Suprapubic skin (tissue), 4 donors: ENCODE data around the gene NNAT. TPM values are rescaled to one million over a fixed set of nuclear protein-coding genes. Genes with fewer than 3 reads are reported as not detected.
"Not testable (repeated sequence)": the region's sequence is repeated elsewhere in the genome, so short reads cannot be mapped to it uniquely, and the experiment has no call there.

Source experiments
- DNase-seq, 2 donors: peaks; one replicate each; pipeline ENCODE4 v3.0.0-alpha.2; 2019; ENCODE audit warnings: low spot score in 2 of 2
- H3K27ac ChIP-seq: fragments of 200-600 bp; sonication (generic); one replicate; pipeline ENCODE4 v1.5.1; 2019
- H3K27me3 ChIP-seq: fragments of 200-600 bp; sonication (generic); one replicate; pipeline ENCODE4 v1.5.1; 2019
- H3K36me3 ChIP-seq: fragments of 200-600 bp; sonication (generic); one replicate; pipeline ENCODE4 v1.5.1; 2019
- H3K4me1 ChIP-seq: fragments of 200-600 bp; sonication (generic); one replicate; pipeline ENCODE4 v1.5.1; 2019
- H3K4me3 ChIP-seq: fragments of 200-600 bp; sonication (generic); one replicate; pipeline ENCODE4 v1.5.1; 2019; ENCODE audit warnings: mild to moderate bottlenecking
- H3K9me3 ChIP-seq: fragments of 200-600 bp; sonication (generic); one replicate; pipeline ENCODE4 v1.5.1; 2019
- EP300 ChIP-seq: sonication (generic); formaldehyde crosslinking; IDR thresholded peaks from one replicate; pipeline ENCODE4 v1.6.1; 2017; ENCODE audit warnings: antibody characterized with exemption
- POLR2A ChIP-seq, 2 donors: fragments of 450-650 bp; IDR thresholded peaks; one replicate each; pipeline ENCODE4 v1.6.1; 2017; ENCODE audit warnings: antibody characterized with exemption in 2 of 2, mild to moderate bottlenecking in 2 of 2, moderate library complexity in 2 of 2
- POLR2AphosphoS5 ChIP-seq, 3 donors: sonication (generic); formaldehyde crosslinking; IDR thresholded peaks; one replicate each; pipeline ENCODE4 v1.6.1; 2017; ENCODE audit warnings: antibody characterized with exemption in 3 of 3
- WGBS: methylation state at CpG from one replicate; pipeline ENCODE4 v1.1.5; 2018; 5-methylcytosine and 5-hydroxymethylcytosine counted together
- total RNA-seq, 4 donors: library from RNA; depleted of rRNA; stranded (reverse); fragments of >200 nt; gene quantifications; one replicate each; pipeline ENCODE4 v1.1.0, GENCODE V29; 2016
- TF ChIP-seq, protein P1 (sequence below), 2 donors: fragments of 200-600 bp in 1 of 2; fragments of 450-650 bp in 1 of 2; sonication (generic) in 1 of 2; IDR thresholded peaks; one replicate each; pipeline ENCODE4 v1.5.1; 2016 to 2019; ENCODE audit warnings: antibody characterized with exemption in 2 of 2, mild to moderate bottlenecking in 1 of 2, moderate library complexity in 1 of 2

Gene NNAT
- total RNA-seq, 4 donors from 2014 or later, result 3.0 to 15.2 (median 6.2) TPM

DNA sequence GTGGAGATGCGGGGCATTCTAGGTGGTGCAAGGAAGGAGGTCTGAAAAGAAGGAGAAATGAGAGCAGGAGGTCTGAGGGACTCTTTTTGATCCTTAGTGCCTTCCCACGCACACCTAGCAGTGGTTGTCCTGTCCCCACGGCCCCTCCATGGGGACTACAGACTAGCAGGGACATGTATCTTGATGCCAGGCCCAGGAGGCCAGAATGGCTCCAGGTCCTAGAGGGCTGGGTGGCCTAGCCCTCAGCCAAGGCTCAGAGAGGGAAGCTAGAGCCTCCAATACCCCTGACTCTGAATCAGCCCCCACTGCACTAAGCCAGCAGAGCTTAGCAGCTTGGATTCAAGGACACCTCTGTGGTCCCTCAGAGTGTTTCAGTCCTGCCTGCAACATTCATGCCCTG, 23.3 kb downstream of the NNAT start:
- Histone ChIP-seq H3K27ac (no peak overlapping the region), H3K27me3 (no peaks in the 10 kb centered on the region), H3K4me1 (no peaks in the 10 kb centered on the region), H3K9me3 (no peaks in the 10 kb centered on the region), H3K36me3 (no peaks in the 10 kb centered on the region), H3K4me3 (no peak overlapping the region)
- peak in 1 of 2 donors; percentile 11 for DNase-seq
- 56% methylated on average over 3 of the region's 3 CpGs for WGBS
- TF ChIP-seq, protein P1, sequence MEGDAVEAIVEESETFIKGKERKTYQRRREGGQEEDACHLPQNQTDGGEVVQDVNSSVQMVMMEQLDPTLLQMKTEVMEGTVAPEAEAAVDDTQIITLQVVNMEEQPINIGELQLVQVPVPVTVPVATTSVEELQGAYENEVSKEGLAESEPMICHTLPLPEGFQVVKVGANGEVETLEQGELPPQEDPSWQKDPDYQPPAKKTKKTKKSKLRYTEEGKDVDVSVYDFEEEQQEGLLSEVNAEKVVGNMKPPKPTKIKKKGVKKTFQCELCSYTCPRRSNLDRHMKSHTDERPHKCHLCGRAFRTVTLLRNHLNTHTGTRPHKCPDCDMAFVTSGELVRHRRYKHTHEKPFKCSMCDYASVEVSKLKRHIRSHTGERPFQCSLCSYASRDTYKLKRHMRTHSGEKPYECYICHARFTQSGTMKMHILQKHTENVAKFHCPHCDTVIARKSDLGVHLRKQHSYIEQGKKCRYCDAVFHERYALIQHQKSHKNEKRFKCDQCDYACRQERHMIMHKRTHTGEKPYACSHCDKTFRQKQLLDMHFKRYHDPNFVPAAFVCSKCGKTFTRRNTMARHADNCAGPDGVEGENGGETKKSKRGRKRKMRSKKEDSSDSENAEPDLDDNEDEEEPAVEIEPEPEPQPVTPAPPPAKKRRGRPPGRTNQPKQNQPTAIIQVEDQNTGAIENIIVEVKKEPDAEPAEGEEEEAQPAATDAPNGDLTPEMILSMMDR (IDR thresholded peaks at IDR 0.05), result no peak
- TF ChIP-seq POLR2A (IDR thresholded peaks at IDR 0.05), result no peak
- no peak for TF ChIP-seq POLR2AphosphoS5 (IDR thresholded peaks at IDR 0.05)
- TF ChIP-seq EP300, result no peak

DNA sequence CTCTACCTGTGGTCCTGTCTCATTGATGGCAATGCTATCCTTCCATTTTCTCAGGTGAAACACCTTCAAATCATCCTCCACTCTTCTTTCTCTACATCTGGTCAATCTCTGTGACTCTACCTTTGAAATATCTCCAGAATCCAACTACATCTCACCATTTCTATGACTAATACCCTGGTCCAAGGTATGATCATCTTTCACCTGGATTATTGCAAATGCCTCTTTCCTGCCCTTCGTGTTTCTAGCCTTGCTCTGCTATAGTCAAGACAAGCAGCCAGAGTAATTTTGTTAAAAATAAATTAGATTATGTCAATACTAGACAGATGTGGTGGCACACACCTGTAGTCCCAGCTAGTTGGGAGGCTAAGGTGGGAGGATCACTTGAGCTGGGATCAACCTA, 24.5 kb downstream of the NNAT start:
- H3K27ac ChIP-seq, result no peak overlapping the region

GRCh38 chr20:37547912-37548311, 26.9 kb downstream of the NNAT start:
- H3K4me3 ChIP-seq, result no peak overlapping the region
- no peaks in the 10 kb centered on the region for H3K9me3 ChIP-seq
- H3K4me1 ChIP-seq, result no peaks in the 10 kb centered on the region
- TF ChIP-seq POLR2A (IDR thresholded peaks at IDR 0.05) (no peak), EP300 (no peak), POLR2AphosphoS5 (IDR thresholded peaks at IDR 0.05) (no peak)
- TF ChIP-seq, protein P1 (IDR thresholded peaks at IDR 0.05), result no peak
- no peak overlapping the region for H3K27ac ChIP-seq
- H3K36me3 ChIP-seq, result no peaks in the 10 kb centered on the region
- DNase-seq, result no peak
- no peaks in the 10 kb centered on the region for H3K27me3 ChIP-seq

More for the DNA sequence above, 24.5 kb downstream of the NNAT start:
- H3K27me3 ChIP-seq, result no peaks in the 10 kb centered on the region
- WGBS, result 85% methylated on average over 1 of the region's 1 CpG
- H3K4me3 ChIP-seq, result no peak overlapping the region
- peak in 1 of 2 donors; percentile 9 for DNase-seq
- H3K36me3 ChIP-seq, result no peaks in the 10 kb centered on the region
- no peaks in the 10 kb centered on the region for H3K4me1 ChIP-seq
- TF ChIP-seq POLR2AphosphoS5 (IDR thresholded peaks at IDR 0.05), result no peak
- TF ChIP-seq POLR2A (IDR thresholded peaks at IDR 0.05), result no peak
- no peak for TF ChIP-seq EP300
- TF ChIP-seq, protein P1 (IDR thresholded peaks at IDR 0.05), result no peak
- H3K9me3 ChIP-seq, result no peaks in the 10 kb centered on the region

GRCh38 chr20:37550101-37550920, 29.3 kb downstream of the NNAT start:
- not testable (repeated sequence) for H3K27me3 ChIP-seq, H3K36me3 ChIP-seq, H3K9me3 ChIP-seq, H3K4me3 ChIP-seq, H3K27ac ChIP-seq, H3K4me1 ChIP-seq
- WGBS, result 66% methylated on average over 16 of the region's 16 CpGs
- DNase-seq, result peak in 1 of 2 donors; percentile 13

GRCh38 chr20:37551660-37552059, 30.6 kb downstream of the NNAT start:
- H3K27ac ChIP-seq, H3K27me3 ChIP-seq, H3K4me3 ChIP-seq, H3K4me1 ChIP-seq, H3K36me3 ChIP-seq, H3K9me3 ChIP-seq: not testable (repeated sequence)
- 96% methylated on average over 2 of the region's 2 CpGs for WGBS
- peak in 1 of 2 donors; percentile 4 for DNase-seq

DNA sequence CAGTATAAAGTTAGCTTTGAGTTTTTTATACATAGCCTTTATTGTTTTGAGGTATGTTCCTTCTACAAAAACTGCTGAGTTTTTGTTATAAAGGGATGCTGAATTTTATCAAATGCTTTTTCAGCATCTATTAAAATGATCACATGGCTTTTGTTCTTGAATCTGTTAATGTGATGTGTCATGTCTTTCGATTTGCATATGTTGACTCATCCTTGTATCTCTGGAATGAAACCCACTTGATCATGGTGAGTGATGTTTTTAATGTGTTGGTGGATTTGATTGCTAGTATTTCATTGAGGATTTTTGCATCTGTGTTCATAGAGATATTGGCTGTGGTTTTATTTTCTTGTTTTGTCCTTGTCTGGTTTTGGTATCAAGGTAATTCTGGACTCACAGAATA, 31.4 kb downstream of the NNAT start:
- WGBS, result 21% methylated on average over 1 of the region's 1 CpG
- DNase-seq, result no peak

DNA sequence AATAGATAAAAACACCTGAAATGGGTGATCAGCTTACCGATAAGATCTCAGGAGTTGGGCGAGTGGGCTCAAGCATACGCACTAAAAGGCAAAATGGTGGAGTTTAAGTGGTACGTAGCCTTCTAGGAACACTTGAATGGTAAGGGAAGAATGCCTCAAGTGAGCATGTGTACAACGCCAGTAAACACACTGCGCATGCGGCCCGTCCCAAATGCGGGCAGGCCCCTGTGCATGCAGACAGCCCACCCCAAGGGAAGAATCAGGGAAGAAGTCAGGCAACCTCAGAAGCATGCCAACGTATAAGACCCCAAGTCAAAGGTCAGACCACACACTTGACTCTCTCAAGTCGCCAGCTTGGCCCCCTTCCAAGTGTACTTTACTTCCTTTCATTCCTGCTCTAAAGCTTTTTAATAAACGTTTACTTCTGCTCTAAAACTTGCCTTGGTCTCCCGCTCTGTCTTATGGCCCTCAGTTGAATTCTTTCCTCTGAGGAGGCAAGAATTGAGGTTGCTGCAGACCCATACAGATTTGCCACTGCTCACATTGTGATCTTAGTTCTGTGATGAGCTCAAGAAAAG, 33.8 kb downstream of the NNAT start:
- not testable (repeated sequence) for H3K9me3 ChIP-seq, H3K27ac ChIP-seq, H3K4me1 ChIP-seq, H3K36me3 ChIP-seq, H3K27me3 ChIP-seq, H3K4me3 ChIP-seq
- peak in 1 of 2 donors; percentile 52 for DNase-seq
- 71% methylated on average over 13 of the region's 13 CpGs for WGBS

More for the DNA sequence above, 31.4 kb downstream of the NNAT start:
- Histone ChIP-seq H3K4me1 (no peaks in the 10 kb centered on the region), H3K27me3 (no peaks in the 10 kb centered on the region), H3K27ac (no peak overlapping the region), H3K36me3 (no peaks in the 10 kb centered on the region), H3K4me3 (no peak overlapping the region), H3K9me3 (no peaks in the 10 kb centered on the region)
- TF ChIP-seq EP300 (no peak), POLR2A (IDR thresholded peaks at IDR 0.05) (no peak), POLR2AphosphoS5 (IDR thresholded peaks at IDR 0.05) (no peak)
- TF ChIP-seq, protein P1 (IDR thresholded peaks at IDR 0.05), result no peak
